ENCODE results near the gene GJA4.

The GJA4 gene

DNA sequence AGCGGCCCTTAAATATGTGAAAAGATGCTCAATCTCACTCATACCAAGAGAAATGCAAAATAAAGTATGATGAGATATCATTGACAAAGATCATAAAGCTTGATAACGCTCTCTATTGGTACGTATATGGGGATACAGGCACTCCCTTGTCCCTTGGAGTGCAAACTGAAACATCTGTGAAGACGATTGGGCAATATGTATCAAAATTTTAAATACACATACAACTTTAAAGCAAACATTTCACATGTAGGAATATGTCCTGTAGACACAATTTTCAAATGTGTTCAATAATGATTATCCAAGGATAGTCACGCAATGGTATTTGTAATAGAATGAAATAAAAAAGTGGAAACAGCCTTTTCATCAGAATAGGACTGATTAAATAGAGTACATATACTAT, 13.8 kb upstream of the GJA4 start:
- TF ChIP-seq ZFX (IDR thresholded peaks at IDR 0.05; ENCODE audit: borderline replicate concordance), result no peak
- TF ChIP-seq CTCF (IDR thresholded peaks at IDR 0.05), result no peak
- no peak overlapping the region for H3K27ac ChIP-seq

DNA sequence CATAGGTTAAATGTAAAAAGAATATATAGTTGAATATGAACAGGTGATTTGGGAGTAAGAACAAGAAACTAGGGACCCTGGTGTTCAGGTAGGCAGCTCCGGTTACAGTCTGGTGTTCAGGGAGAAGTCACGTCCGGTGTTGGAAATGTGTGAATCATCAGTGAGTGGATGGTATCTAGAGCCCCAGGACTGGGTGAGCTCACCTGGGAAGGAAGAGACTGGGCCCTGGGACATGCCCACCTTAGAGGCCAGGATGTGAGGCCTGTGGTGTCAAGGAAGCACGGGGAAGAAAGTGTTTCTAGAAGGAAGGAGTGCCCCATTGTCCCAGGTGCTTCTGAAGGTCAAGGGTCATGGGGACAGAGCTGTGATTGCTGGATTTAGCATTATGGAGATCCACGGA, 13.3 kb upstream of the GJA4 start:
- no peak for TF ChIP-seq CTCF (IDR thresholded peaks at IDR 0.05)
- no peak for TF ChIP-seq ZFX (IDR thresholded peaks at IDR 0.05; ENCODE audit: borderline replicate concordance)
- no peak overlapping the region for H3K27ac ChIP-seq

- no peak overlapping the region for H3K27ac ChIP-seq
- TF ChIP-seq ZFX (IDR thresholded peaks at IDR 0.05; ENCODE audit: borderline replicate concordance) (no peak), CTCF (IDR thresholded peaks at IDR 0.05) (no peak)
Observed at GRCh38 chr1:34779962-34780361, 12.8 kb upstream of the GJA4 start.

- no peak for TF ChIP-seq CTCF (IDR thresholded peaks at IDR 0.05)
- no peak overlapping the region for H3K27ac ChIP-seq
Observed at GRCh38 chr1:34780528-34780927, 12.3 kb upstream of the GJA4 start.

GRCh38 chr1:34781071-34781843, 11.5 kb upstream of the GJA4 start, which contains the start of gene GJB3:
GJB3 (plus strand) TSS chr1:34781214; CDS start chr1:34784763, 3,549 bp downstream.
- H3K27ac ChIP-seq, result no peak within 1 kb of the TSS
- no peak; the same call in 1 of the 2 replicates for TF ChIP-seq CTCF (IDR thresholded peaks at IDR 0.05)
- TF ChIP-seq ZFX (IDR thresholded peaks at IDR 0.05; ENCODE audit: borderline replicate concordance), result no peak

- TF ChIP-seq ZFX (IDR thresholded peaks at IDR 0.05; ENCODE audit: borderline replicate concordance), result no peak
- no peak for TF ChIP-seq CTCF (IDR thresholded peaks at IDR 0.05)
- H3K27ac ChIP-seq, result no peak overlapping the region
Observed at GRCh38 chr1:34781844-34782391, 10.9 kb upstream of the GJA4 start.

DNA sequence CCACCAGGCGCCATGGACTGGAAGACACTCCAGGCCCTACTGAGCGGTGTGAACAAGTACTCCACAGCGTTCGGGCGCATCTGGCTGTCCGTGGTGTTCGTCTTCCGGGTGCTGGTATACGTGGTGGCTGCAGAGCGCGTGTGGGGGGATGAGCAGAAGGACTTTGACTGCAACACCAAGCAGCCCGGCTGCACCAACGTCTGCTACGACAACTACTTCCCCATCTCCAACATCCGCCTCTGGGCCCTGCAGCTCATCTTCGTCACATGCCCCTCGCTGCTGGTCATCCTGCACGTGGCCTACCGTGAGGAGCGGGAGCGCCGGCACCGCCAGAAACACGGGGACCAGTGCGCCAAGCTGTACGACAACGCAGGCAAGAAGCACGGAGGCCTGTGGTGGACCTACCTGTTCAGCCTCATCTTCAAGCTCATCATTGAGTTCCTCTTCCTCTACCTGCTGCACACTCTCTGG, 8.0 kb upstream of the GJA4 start:
- TF ChIP-seq CTCF (IDR thresholded peaks at IDR 0.05) (no peak), ZFX (IDR thresholded peaks at IDR 0.05; ENCODE audit: borderline replicate concordance) (no peak)
- no peak overlapping the region for H3K27ac ChIP-seq

All from 22Rv1 (cell line).